GM21717 (cell line): ENCODE results near the gene APOBEC3B.
"Not testable (repeated sequence)": the region's sequence is repeated elsewhere in the genome, so short reads cannot be mapped to it uniquely, and the experiment has no call there.

Experiments used
- ATAC-seq: cut with Tn5 transposase; IDR thresholded peaks from one replicate; pipeline ENCODE4 v1.9.1; 2021; ENCODE audit warnings: mild to moderate bottlenecking, moderate library complexity; ENCODE audit not compliant: unreplicated experiment

The APOBEC3B gene

DNA sequence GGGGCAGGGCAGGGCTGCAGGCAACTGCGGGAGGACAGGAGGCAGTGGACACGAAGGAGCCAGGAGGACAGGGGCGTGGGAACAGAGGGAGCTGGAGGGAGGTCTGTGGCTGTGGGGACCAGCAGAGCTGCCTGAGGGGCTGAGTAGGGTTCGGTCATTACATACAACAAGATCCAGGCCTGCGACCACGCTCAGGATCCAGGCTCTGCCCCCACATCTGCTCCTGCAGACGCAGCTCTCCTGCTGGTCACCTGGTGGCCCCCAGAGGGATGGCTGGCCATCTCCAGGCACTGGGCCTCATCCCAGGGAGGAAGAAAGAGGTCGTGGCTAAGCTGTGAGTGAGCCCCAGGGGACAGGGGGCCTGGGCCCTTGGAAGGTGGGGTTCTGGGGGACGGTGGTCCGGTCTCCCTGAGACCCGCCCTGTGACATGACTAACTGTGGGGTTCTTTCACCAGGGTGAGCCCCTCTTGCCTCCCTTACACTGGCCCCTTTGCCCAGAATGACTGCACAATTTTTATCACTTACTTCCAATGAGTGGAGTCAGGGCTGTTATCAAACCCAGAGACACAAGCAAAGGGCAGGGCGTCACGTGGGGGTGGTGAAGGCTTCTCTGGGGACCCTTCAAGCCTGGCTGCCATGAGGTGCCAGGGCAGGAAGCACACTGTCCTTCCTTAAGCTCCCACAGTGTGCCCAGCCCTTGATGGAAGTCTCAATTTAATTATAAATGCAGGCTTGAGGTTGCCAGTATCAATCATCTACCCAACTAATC, 31.4 kb upstream of the APOBEC3B start:
- ATAC-seq = no peak

DNA sequence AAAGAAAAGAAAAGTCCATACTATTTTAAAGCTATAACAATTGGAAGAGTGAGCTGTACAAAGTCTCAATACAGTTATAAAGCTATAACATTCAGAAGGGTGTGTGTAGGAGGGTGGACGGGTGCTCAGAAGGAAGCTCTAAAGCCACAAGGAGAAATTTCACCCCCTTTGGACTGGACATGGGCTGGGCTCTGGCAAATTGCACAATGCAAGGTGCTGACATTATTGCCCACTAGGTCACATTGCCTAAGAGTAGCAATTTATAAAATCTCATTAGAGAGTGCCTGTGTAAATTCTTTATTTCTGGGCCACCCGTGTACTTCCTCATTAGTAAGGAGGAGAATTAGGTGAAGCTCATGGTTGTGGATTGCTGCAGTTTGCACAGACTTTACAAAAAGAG, 30.4 kb upstream of the APOBEC3B start:
- no peak for ATAC-seq

DNA sequence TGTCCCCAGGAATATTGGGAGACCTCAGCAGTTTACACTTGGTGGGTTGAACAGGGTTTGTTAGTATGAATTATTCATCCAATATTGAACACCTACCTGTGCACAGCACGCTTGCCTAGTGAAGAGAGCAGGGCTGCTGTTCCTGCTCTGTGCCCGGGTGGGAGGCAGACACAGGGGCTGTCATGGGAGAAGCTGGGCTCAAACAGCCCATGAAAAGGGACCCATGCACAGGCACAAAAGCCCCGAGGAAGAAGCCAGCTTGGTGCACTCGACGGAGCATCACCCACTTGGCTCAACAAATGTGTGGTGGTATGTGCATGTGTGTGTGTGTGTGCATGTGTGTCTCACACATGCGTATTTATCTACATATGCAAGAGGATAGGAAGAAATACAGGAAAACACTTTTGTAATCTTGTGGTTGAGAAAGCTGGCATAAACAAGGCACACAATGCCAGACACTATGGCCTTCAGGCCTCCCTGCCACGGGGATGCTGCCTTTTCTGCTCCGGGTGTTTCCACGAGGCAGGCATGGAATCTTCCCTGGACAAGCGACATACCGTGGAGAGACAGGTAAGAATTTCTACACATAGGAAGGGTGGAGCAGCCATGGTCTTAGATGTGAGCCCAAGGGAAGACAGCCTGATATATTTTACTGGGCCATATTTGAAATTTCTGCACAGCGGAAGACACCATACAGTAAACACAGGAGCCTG, 29.7 kb upstream of the APOBEC3B start:
- ATAC-seq = no peak

DNA sequence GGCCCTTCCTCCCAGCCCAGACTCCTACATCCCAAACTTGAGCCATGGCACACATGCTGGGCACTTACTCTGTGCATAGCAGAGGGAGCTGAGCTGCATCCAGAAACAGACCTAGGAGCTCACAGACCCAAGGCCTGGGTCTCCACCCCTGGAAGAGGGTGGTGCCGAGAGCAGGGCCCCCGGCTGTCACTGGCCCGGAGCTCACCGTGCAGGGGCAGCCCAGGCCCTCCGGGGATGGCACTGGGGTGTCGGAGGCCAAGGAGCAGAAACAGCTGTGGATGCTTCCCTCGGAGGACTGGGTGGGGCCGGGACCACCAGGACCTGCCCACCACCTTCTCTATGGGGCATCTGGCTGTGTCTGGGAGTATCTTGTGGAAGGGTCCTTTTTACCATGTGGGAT, 29.1 kb upstream of the APOBEC3B start:
- ATAC-seq = no peak

DNA sequence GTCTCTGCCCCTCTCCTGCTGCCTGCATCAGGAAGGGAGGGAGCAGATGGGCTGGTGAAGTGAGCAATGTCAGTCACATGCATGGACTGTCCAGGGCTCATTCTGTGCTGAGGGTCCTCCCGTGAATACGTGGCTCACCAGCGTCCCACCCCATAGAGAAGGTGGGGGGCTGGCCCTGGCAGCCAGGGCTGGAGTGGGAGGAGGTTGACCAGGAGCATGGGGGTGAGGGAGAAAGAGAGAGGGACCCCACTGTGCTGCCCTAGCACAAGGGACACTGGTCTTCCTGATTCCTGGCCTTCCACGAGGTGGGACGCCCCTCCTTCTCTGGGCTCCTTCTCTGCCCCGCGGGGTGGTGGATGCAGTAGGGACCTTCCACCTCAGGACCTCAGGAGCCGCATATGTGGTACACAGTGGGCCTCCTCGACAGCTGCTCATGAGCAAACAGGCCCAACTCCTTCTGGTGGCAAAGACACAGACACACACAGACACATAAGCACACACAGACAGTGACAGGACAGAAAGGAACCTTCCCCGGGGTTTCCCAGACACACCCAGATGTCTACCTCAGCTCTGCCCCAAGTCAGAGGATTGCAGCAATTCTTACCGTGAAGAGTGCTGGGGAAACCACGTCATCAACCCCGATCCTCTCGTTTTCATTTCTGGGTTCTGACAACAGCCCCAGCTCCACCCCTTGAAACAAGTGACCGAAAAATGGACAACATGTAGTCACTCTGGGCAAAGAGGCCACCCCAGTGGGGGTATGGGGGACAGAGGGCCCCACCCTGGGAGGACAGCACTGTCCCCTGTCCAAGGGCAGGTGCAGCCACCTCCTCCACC, 28.4 kb upstream of the APOBEC3B start:
- ATAC-seq = peak; percentile 61

DNA sequence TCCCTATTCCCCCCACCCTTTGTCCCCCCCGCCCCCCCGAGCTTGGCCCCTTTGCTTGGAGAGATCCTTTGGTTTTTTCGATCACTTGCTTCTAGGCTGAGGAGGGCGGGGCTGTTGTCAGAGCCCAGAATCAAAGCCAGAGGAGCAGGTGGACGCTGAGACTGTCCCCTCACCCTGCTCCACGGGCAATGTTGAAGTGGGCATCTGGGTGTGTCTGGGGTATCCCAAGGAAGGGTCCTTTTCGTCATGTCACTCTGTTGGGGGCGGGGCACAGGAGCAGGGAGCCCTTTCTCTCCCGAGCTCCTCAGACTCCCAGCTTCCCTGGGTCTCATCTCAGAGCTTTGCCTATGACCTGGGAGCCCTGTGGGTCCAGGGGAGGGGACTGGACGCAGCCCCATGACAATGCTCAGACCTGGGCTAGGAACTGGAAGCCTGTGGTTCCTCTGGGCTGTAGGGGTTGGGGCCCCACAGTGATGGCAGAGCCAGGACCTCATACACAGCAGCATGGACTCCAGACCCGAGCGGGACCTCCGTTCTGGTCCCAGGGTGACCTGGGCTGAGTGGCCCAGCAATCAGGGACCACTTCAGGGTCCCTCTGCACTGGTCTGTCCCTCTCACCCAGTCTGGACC, 27.6 kb upstream of the APOBEC3B start:
- ATAC-seq = no peak

DNA sequence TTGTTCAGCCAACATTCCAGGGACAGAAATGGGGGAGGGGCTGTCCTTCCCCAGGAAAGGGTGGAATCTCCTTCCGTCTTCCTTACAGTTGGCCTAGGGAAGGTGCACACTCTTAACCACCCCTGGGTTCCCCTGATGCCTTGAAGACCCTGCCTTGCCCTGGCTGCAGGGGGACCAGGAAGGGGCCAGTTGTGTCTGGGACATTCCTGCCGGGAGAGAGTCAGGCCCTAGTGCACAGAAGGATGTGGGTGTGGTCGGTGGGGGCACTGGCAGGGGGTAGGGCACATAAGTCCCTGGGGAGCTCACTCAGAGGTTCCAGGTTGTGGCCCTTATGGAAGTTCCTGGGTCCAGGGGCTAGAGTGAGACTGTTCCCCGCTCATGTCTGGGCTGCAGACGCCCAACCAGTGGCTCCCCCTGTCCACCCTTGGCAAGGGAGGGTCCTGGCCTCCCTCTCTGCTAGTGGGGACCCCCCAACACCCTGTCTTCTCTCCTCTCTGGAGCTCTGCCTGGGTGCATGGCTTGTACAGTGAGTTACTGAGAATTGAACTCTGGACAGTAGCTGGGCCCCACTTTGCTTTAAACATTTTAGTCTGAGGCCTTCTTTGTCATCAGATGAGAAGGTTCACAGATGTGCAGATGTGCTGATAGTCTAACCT, 26.8 kb upstream of the APOBEC3B start:
- no peak for ATAC-seq

DNA sequence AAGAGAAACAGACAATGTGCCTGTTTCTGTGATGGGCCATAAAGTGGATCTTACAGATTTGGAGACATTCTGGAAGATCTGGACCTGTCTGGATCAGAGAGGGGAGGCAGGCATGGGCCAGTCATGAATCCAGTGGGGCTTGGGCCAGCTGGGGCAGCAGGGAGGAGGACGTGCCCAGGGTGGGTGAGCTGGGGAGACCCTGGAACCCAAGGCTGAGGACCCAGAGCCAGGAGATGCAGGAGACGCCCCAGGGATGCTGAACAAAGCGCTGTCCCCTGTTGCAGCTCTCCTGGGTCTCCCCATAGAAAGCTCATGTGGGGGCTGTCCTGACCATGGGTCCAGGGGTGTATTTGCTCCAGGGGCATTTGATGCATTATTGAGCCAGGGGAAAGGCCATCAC, 26.2 kb upstream of the APOBEC3B start:
- ATAC-seq = no peak

DNA sequence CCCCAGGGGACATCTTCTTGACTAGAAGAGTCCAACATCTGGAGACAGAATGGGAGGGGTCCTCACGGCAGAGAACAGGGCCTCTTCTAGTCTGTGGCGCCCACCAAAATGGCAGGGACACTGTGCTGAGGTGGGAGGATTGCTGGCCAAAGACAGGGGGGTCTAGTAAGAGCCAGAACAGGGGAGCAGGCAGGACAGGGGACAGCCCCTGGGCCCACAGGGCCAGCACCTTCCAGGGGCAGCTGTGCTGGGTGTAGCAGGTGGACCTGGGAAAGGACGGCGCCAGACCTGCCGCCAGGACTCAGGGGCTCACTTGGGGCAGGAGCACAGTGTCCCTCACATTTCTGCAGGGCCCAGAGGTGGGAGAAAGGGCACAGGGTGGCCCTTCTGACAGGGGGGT, 25.6 kb upstream of the APOBEC3B start:
- ATAC-seq = no peak

DNA sequence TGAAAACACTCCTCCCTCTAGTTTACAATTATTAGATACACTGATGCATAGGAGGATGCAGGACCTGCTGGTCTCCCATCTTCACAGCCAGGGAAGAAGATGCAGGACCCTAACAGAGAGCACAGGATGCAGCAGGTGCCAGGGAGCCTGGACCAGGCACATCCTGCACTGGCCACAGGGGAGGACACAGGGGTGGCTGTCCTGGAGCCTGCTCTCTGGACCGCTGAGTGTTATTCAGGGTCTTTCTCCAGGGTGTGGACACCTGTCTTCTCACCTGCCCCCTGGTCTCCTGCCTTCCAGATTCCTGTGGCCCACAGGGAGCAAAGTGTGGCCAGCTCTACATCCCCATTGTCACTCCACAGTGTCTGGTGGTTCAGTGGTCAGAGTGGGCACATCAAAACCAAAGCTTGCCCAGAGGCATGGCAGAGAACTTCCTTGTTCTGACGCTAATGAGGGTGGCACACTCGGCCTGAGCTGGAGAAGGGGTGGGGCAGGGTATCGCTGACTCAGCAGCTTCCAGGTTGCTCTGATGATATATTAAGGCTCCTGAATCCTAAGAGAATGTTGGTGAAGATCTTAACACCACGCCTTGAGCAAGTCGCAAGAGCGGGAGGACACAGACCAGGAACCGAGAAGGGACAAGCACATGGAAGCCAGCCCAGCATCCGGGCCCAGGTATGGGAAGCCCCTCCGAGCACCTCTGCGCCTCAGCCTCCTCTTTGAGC, 24.9 kb upstream of the APOBEC3B start, which contains the start of gene APOBEC3A:
Gene APOBEC3A (plus strand): TSS at position 564 of the 725 bp plus-strand sequence. CDS start 83 bp downstream, at position 647.
- no peak for ATAC-seq

DNA sequence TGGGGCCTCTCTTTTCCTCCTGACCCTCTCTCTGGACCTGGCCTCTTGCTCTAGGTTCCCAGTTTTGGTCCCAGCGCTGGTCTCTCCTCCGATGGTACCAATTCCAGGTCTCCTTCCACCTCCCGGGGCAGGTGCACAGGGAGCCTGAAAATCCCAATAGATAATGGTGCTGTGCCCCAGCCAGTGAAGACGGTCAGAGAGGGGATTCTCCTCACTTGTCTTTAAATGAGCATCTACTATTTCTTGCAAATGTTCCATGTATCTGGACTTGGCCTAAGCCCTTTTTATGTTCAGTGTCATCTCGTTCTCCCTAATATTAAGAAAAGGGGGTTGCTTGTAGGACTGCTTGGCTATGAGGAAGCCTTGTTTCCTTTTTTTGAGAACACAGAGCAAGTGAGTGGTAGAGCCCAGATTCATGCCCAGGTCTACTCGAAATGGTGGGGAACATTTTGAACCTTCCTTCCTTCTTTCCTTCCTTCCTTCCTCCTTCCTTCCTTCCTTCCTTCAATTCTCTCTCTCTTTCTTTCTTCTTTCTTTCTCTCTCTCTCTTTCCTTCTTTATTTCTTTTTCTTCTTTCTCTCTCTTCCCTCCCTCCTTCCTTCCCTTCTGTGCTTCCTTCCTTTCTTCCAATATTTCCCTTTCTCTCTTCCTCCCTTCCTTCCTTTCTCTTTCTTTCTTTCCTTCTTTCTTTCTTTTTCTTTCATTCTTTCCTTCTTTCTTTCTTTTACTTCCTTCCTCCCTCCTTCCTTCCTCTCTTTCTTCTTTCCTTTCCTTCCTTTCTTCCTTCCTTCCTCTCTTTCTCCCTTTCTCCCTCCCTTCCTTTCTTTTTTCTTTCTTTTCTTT, 24.1 kb upstream of the APOBEC3B start:
- ATAC-seq = no peak

DNA sequence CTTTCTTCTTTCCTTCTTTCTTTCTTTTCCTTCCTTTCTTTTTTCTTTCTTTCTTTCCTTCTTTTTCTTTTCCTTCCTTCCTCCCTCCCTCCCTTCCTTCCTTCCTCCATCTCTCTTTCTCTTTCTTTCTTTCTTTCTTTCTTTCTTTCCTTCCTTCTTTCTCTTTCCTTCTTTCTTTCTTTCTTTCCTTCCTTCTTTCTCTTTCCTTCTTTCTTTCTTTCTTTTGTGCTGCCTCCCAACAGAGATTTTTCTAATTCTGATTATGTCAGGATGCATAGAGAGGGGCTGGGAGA, 23.6 kb upstream of the APOBEC3B start:
- ATAC-seq = not testable (repeated sequence)

DNA sequence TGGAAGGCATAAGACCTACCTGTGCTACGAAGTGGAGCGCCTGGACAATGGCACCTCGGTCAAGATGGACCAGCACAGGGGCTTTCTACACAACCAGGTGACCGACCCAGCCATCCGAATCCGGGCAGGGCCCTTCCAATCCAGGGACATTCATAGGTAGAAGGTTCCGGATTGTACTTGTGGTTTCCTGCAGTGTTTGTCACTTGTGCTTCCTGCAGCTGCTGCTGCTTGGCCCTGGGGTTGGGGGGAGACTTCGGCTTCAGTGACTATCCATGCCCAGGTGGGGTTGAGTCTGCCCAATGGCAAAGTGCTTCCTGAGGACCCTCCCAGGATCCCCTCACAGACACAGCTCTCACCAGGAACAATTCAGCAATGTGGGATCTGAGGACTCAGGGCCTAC, 22.6 kb upstream of the APOBEC3B start:
- no peak for ATAC-seq

DNA sequence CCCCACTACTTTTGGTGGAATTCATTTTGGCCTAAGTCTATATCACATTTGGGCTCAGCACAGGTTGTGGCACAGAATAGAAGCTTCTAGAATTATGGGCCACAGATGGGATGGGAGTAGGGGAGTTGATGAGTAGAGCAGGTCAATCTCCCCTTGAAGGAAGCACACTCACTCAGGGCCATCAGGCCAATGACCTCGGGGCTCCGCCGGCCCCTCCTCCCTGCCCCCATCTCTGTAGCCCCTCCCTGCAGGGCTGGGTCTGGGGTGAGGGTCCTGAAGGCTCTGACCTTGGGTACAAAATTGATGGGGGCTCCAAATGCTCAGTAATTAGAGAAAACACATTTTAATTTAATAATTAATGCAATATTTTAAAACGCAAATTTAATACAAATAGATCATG, 21.5 kb upstream of the APOBEC3B start:
- ATAC-seq = not testable (repeated sequence)

DNA sequence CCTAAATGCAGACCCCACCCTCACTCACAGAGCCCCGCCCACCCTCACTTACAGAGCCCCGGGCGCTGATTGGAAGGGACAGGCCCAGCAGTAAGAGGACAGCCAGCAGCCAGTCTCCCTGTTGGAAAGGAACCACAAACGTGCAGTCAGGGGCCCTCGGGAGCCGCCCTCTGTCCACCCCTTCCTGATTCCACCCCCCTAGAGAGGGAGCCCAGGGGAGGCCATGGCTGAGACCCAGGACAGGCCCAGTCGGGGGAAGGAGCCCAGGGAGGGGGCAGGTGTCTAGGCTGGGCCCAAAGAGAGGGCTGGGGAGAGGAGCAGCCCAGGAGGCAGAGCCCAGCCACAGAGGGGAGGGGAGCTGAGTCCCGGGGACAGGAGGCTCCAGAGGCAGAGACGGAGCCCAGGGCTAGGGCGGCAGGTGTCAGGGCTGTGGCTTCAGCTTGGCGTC, 18.8 kb upstream of the APOBEC3B start:
- not testable (repeated sequence) for ATAC-seq

DNA sequence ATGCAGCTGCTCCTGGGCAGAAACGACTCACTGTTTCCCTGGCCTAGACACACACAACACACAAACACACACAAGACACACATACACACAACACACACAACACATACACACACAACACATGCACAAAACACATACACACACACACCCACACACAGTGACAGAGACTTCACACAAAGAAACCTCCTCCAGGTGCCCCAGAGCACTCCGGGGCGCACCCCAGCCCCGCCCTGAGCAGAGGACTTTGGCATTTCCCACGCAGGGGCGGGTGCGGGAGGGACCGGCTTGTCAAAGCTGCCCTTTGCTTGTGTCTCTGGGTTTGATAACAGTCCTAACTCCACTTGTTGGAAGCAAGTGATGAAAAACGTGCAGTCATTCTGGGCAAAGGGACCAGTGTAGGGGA, 18.3 kb upstream of the APOBEC3B start:
- no peak for ATAC-seq

DNA sequence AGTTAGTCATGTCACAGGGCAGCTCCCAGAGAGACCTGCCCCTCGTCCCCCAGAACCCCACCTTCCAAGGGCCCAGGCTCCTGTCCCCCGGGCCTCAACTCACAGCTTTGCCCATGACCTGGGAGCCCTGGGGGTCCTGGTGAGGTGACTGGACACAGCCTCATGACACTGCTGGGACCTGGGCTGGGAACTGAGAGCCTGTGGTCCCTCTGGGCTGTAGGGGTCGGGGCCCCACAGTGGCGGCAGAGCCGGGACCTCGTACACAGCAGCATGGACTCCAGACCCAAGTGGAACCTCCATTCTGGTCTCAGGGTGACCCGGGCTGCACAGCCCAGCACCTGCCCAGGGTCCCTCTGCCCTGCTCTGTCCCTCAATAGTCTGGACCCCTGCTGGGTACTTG, 17.8 kb upstream of the APOBEC3B start:
- ATAC-seq = no peak

DNA sequence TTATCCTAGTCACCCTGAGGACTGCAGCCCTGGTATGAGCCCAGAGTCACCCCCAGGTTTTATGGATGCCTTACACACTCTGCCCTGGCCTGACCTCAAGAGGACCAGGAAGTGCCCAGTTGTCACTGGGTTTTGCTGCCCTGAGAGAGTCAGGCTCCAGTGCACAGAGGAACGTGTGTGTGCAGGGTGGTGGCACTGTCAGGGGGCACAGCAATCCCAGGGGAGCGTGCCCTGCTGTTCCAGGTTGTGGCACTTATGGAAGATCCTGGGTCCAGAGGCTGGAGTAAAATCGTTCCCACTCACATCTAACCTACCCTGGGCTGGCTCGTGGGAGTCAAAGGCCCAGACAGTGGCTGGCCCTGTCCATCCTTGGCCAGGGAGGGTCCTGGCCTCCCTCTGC, 17.2 kb upstream of the APOBEC3B start:
- no peak for ATAC-seq
